Superior temporal gyrus (tissue), 1 donor: Measurements from ENCODE around the gene SF3B4.
"Not testable (repeated sequence)": the region's sequence is repeated elsewhere in the genome, so short reads cannot be mapped to it uniquely, and the experiment has no call there.

ENCODE experiments used
- DNase-seq: peaks from one replicate; pipeline ENCODE4 v3.0.0-alpha.2; 2016; ENCODE audit errors: extremely low spot score

Gene SF3B4

GRCh38 chr1:149888247-149888998 lies 39.2 kb downstream of the SF3B4 start:
- no peak for DNase-seq

GRCh38 chr1:149887456-149888246 lies 40.0 kb downstream of the SF3B4 start:
- DNase-seq = peak; percentile 100

DNA sequence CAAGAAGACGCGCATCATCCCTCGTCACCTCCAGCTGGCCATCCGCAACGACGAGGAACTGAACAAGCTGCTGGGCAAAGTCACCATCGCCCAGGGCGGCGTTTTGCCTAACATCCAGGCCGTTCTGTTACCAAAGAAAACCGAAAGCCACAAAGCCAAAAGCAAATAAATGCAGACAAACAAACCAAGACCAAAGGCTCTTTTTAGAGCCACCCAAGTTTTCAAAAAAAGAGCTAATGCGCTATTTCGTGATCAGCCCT lies 40.5 kb downstream of the SF3B4 start:
- DNase-seq = peak; percentile 64

GRCh38 chr1:149886396-149887195 lies 41.0 kb downstream of the SF3B4 start:
- peak; percentile 100 for DNase-seq

GRCh38 chr1:149886121-149886395 lies 41.5 kb downstream of the SF3B4 start:
- DNase-seq = not testable (repeated sequence)

- peak; percentile 86 for DNase-seq
Observed at GRCh38 chr1:149885339-149886120, 42.1 kb downstream of the SF3B4 start.

- DNase-seq = peak; percentile 36
Observed at GRCh38 chr1:149884433-149885338, 42.9 kb downstream of the SF3B4 start.

DNA sequence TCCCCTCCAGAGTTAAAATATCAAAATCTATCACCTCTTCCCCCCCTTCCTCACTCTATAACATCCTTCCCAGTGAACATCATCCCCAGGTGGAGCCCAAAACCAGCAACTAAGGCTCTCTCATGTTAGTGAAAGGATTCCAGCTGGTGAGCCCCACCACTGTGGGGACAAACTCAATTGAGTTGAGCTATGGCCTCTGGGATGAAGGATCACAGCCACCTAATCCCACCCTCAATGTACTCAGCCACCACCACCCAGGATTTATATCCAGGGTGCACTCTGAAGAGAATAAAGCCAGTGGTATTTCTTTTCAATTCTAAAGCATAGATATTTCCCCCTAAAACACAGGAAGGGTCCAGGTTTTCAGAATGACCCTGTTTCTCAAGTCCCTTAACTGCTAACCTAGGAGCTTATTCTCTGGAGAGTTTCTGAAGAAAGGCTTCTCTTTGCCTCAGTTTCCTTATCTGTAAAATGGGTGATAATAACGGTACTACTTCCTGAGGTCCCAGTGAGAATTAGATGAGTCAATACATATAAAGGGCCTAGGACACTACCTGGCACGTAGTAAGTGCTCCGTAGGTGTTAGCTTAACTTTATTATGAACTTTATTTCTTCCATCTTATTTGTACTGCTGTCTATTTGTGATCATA lies 43.9 kb downstream of the SF3B4 start:
- DNase-seq = no peak

DNA sequence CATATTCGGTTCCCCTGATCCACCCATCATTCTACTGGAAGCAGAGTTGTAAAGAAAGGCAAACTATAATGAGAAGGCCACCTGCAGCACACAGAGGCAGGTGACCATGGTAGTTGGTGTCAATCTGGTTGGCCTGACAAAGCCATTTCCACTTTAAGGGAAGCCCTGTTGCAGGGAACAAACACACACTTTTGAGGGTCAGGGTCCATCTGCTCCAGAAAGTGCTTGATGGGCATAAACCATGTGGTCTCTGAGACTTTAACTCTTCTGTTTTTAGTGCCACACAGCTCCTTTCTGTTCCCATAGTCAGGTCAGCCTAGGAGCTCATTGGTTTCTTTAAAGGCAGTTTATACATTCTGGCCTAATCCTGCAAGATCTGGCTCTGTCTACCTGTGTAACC lies 45.7 kb downstream of the SF3B4 start:
- no peak for DNase-seq

DNA sequence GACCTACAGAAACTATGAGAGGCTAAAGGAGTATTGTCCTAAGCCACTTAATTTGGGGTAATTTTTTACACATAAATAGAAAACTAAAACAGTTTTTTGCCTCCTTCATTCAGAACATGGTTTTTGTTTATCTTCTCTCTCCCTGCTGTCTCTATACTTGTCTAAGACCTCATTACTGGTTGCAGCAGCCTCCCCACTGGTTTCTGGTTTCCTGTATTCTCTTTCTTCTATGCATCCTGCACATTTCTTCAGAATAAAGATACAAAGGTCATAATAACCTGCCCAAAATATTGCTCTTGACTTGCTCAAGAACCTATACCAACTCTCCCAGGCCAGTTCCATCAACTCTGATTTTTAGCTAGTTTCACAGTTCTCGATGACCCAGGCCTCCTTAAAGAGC lies 48.0 kb downstream of the SF3B4 start:
- DNase-seq = no peak

- no peak for DNase-seq
Observed at GRCh38 chr1:149877211-149877946, 50.2 kb downstream of the SF3B4 start.
